GM10847 (cell line): Measurements from ENCODE around the gene PLIN5.

Source experiments
- POLR2A ChIP-seq: IDR thresholded peaks from 2 replicates; pipeline ENCODE4 v1.6.1; 2011; ENCODE audit not compliant: insufficient read length; ENCODE audit errors: extremely low read depth

Gene PLIN5

DNA sequence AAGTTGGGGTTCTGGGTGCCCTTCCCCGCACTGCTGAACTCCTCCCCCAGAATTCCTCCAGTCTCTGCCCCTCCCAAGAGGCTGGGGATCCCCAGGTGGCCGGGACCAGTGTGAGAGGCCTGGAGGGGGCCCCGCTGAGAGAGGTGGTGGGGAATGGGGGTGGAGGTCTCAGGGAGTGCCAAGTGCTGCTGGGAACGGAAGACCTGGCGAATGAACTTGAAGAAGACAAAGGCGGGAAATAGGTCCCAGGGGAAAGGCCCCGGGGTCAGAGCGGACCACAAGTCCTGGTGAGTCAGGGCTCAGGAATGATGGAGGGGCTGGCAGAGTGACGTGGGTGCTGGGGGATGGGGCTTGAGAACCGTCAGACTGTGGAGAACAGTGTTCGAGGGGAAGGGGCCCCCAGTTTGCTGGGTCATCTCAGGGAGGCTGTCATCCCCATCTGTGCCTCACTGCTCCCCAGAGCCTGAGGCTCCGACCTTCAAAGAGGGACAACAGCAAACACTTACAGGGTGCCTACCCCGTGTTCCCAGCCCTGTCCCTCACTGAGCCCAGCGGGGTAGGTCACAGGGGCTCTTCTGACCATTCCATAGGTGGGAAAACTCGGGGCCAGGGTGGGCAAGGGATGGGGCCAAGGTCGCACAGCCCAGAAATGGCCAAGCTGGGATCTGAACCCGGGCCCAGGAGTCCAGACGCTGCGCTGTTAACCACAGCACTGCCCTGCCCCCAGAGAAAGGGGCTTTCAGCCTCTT, 40.4 kb upstream of the PLIN5 start:
- TF ChIP-seq POLR2A = no peak

DNA sequence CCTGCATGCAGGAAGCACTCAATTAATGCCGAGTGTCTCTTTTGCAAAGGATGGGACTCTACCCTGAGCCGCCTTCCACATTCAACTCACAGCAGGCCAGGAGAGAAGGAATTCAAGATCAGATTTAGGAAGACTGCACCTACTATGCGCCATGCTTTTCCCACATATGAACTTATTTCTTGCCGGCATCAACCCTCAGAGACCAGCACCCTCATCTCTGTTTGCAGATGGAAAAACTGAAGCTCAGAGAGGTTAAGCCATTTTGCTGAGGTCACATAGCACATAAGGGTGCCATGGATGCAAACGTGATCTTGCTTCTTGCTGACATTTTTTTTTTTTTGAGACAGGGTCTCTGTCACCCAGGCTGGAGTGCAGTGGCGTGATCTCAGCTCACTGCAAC, 38.7 kb upstream of the PLIN5 start:
- TF ChIP-seq POLR2A = no peak

DNA sequence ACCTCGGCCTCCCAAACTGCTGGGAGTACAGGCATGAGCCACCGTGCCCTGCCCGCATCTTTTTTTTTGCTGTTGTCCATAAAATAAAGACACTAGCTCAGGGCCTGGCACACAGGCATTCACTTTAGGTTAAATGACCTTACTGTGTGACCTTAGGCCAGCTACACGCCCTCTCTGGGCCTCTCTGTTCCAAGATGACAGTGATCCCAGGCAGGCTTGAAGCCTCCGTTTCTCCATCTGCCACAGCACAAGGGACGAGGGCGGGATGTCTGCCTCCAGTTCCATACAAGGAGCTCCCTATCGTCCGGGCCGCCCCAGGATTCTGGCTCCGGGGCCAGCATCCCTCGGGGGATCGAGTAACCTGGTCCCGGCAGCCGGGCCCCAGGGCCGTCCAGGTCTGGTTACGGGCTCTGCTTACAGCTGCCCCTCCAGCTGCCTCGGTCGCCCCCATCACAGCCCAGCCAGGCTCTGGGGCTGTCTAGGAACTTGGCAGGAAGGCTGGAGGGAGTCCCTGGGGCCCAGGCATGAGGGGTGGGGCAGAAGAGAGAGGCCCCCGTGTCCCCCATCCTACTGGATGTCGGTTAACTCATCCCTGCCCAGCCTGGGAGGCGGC, 36.4 kb upstream of the PLIN5 start:
- no peak for TF ChIP-seq POLR2A

DNA sequence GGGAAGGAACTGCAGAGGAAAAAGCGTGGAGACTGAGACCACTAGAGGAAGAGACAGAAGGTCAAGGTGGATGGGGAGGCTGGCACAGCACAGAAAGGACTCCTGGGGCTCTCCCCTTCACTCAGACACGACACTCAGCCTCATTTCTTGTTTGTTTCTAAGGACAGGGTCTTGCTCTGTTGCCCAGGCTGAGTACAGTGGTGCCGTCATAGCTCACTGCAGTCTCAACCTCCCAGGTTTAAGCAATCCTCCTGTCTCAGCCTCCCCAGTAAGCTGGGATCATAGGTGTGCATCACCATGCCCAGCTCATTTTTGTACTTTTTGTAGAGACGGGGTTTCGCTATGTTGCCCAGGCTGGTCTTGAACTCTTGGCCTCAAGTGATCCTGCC, 35.9 kb upstream of the PLIN5 start:
- TF ChIP-seq POLR2A = no peak

DNA sequence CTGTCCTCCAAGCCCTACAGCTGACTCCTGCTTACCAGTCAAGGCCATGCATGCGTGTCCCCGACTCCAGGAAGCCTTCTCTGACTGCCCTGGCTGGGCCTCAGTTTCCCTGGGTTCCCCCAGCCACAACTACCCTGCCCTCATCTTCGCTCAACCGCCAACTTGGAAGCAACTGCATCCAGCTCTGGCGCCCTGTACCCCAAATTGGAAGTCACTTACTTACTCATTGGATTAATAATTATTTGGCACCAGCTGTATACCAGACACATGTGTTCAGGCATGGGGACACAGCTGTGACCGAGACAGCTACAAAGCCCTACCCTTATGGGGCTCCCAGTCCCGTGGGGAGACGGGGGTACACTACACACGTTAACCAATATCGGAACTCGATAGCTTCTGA, 35.4 kb upstream of the PLIN5 start:
- no peak for TF ChIP-seq POLR2A

DNA sequence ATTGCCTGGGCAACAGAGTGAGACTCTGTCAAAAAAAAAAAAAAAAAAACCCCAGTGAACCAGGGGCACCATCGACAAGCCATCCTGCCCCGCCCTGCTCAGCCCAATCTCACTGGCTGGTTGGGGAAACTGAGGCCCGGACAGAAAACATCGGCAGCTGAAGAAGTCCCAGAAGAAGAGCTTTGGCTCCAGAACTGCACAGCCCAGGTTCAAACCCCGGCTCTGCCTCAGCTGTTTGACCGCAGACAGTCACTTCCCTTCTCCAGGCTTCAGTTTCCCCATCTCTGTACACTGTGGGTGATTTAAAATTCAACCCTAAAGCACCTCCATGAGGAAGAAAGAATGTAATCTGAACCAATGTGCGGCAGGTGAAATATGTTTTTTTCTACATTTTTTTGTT, 33.9 kb upstream of the PLIN5 start:
- TF ChIP-seq POLR2A = no peak

DNA sequence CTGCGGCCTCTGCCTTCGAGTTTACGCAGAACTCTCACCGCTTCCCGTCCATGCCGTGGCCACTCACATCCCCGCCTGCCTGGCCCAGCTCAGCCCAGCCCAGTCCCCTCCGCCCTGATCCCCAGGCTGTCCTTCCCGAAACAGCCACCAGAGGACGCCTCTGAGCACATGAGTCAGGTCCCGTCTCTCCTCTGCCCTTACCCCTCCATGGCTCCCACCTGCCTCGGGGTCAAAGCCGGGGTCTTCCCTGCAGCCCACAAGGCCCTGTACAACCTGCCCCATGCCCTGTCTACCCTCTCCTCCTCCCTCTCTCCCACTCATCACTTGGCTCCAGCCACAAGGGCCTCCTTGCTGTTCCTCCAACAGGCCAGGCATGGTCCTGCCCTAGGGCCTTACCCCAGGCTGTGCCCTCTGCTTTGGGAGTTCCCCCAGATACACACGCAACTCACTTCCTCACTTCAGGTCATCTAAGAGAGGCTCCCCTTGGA, 32.6 kb upstream of the PLIN5 start:
- no peak for TF ChIP-seq POLR2A

DNA sequence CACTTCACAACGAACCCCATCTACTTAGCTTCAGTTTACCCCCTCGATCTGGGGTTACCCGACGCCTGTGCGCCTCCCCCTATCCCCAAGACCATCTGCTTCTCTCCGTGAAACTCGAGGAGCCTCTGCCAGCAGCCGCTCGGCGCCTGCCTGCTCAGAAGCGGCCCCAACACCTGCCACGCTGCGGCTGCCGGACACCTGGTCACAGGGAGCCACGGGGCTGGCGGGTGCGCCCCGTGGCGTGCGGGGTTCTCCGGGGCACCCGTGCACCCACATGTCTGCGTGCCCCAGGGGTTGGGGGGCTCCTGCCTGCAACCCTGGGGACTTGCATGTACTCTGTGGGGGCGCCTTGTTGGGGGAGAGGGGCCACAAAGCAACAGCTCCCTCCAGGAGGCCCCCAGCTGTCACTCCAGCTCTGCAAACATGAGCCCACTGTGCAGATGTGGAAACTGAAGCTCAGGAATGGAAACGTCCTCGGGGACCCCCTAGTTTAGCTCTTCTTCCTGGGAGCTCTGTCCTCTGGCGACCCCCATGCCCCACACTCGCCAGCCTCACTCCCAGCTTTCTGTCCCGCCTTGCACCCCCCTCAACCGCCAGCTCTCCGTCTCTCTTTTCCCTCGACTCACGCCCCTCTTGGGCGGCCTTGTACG, 31.5 kb upstream of the PLIN5 start:
- TF ChIP-seq POLR2A = no peak

DNA sequence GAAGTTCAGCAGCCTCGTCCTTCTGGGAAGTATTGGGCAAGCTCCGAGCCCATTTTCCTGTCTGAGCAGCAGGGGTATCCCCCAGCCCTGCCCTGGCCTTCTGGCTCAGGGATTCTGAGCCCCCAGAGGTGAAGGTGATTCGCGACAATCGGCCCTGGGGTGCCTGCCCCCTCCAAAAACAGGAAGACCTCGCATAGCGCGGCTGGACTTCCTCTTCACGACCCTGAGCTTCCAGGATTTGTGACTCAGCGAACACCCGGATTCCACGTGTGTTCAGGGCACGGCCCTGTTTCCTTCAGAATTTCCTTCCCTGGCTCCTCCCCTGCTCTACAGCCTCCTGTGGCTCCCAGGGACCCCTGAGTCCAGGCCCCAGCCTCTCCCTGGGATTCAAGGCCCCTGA, 24.5 kb upstream of the PLIN5 start, which contains the start of gene SEMA6B:
SEMA6B (minus strand) TSS at position 116 of the 400 bp plus-strand sequence. CDS start 1,227 bp downstream, outside the sequence.
- no peak for TF ChIP-seq POLR2A

DNA sequence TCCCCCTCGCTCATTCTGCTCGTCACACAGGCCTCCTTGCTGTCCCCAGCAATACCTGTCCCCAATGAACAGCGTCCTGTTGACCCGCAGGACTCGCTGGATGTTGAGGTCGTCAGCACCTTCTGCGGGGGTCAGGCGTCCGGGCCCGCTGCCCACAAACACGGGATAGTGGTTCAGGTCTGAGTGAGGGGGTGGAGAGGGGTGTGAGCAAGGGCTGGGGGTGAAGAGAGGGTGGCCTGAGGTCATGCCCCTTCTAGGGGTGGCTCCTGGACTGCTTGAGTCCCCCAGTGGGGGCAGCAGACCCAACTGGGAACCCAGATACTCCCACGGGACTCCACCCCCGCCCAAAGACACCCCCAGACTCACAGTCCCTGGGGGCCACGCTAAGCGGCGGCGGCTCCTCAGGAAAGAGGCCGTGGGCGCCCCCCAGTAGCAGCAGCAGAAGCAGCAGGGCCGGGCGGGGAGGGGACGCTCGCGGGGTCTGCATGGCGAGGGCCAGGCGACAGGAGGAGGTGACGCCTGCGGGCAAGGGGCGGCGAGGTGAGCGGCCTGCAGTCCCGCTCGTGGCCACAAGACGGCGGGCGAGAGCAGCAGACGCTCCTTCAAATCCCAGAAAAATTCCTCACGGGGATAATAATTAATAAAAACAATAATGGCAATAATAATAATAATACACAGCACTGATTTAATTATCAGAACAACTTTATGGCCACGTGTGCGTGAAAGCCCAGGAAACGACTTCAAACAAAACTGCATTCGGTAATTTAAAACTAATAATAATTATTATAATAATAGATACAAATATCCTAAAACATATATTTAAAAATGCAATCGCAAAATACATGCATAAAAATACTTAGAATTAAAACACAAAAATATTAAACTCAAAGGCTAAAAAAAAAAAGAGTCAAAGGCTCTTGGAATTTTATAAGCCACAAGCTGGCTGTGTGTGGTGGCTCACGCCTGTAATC, 23.2 kb upstream of the PLIN5 start:
- no peak for TF ChIP-seq POLR2A

DNA sequence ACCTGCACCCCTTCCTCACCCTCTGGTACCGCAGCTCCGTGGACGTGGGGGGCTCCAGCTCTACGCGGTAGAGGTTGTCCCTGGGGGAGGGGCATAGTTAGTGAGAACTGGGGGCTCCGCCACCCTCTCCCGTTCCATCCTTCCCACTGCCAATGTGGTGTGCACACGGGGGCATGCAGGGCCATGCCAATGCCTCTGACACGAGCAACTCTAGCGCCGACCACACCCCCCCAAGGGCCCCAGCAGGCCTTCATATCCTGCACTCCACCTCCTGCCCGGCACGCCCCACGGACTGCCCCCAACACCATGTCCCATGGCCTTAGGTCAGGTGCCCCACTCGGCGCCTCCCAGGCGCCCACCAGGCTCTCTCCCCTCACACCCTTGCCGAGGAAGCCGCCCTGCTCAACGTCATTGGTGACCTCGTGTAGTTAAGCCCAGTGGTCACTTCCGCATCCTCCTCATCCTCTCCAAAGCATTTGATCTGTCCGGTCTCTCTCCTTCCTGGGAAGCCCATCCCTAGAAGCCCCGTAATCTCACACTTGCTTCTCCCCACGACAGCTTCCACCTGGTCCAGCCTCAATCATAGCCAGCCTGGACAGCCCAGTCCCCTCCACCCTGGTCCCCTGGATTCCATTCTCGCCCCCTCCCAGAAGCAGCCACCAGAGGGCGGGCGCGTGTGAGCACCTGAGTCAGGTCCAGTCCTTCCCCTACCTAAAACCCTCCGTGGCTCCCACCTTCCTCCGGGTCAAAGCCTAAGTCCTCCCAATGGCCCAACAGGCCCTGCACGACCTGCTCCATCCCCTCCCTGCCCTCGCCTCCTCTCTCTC, 22.3 kb upstream of the PLIN5 start:
- TF ChIP-seq POLR2A = no peak

DNA sequence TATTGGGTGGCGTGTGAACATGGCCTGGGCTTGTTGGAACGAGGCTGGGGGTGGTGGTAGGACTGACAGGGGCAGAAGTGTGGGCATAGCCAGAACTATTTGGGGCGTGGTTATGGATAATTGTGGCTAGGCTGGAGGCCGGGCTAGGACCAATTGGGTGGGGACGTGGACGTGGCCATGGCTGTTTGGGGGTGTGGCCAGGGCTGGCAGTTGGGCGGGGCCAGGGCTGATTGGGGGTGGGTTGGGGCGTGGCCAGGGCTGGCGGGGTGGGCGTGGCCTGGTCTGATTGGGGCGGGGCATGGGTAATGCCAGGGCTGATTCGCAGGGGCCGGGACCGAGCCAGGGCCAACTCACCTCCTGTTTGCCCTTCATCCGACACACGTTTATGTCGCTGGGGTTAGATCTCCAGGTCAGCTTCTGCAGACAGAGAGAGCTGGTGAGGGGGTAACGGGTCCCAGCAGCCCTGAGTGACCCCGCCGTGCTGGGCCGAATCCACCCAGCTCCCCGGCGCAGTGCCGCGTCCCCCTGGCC, 21.6 kb upstream of the PLIN5 start:
- TF ChIP-seq POLR2A = no peak

DNA sequence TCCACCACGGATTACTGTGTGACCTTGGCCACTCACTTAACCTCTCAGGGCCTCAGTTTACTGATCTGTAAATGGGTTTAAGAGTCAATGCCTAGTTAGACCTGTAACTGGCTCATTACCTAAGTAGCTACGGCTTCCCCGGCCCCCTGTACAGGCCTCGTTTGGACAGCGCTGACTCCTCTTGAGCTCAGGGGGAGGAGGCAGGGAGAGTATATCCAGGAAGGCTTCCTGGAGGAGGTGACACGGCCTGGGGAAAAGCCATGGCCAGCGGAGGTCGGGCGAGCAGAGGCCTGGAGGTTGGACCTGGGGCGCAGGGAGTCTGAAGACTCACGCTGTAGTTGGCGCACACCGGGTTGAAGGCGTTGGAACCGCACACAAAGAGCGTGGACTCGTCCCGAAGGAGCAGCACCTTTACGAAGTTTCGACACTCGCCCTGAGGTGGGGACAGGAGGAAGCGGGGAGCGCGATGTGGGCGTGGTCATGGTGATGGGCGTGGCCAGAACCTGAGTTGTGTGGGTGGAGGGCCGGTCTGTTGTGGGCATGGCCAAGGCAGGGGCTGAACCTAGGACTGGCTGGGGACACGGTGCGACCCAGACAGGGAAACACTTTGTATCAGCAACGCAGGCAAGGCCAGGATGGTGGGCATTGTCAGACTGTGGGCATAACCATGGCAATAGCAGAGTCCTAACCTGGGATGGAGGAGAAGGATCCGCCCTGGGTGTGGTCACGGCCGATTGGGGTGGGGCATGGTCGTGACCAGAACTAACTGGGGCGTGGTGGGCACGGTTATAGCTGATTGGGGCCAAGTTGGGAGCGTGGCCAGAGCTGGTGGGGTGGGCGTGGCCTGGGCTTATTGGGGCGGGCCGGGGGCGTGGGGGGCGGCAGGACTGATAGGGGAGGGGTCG, 20.9 kb upstream of the PLIN5 start:
- no peak for TF ChIP-seq POLR2A
